Epithelial cell of prostate (primary cell): Measurements from ENCODE around the gene OTUB2.

Source experiments
- DNase-seq: peaks from one replicate; pipeline ENCODE4 v3.0.0-alpha.2; 2011; ENCODE audit warnings: low read depth, low spot score
- H3K27ac ChIP-seq: fragments of 450-650 bp; 2 replicates; pipeline ENCODE4 v1.5.1; 2017; ENCODE audit warnings: mild to moderate bottlenecking

OTUB2 gene

DNA sequence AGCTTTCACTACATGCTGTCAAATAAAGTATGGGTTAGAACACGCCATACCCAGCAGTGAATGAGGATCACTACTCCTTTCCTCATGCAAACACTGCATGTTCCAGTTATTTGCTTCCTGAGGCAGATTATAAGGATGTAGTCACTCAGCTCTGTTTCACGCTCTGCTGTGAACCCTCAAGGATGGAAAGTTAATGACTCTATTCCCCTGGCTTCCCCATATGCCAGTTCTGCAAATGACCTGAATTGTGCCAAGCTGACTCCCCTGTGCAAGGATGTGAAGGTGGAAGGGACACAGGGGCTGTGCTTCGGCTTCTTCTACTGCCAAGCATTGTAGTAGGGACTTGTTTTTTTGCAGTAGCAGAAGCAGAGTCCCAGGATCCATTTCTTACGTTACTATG, 61.8 kb downstream of the OTUB2 start:
- DNase-seq: no peak
- H3K27ac ChIP-seq: peak overlapping the region; percentile 33

DNA sequence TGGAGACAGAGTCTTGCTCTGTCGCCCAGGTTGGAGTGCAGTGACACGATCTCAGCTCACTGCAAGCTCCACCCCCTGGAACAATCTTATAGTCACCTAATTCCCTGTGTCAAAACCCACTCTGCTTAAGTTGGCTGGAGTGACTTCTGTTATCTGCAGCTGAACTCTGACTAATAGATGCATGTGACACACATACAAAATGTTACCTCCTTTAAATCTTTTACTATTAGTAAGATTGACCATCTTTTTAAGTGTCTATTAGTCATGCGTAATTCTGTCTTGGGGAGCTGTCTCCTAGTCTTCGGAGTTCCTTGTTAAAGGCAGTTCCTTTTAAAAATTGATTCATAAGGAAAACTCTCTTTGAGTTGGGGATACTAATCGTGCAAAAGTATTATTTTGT, 62.4 kb downstream of the OTUB2 start:
- no peak for DNase-seq
- H3K27ac ChIP-seq: peak overlapping the region; percentile 33

DNA sequence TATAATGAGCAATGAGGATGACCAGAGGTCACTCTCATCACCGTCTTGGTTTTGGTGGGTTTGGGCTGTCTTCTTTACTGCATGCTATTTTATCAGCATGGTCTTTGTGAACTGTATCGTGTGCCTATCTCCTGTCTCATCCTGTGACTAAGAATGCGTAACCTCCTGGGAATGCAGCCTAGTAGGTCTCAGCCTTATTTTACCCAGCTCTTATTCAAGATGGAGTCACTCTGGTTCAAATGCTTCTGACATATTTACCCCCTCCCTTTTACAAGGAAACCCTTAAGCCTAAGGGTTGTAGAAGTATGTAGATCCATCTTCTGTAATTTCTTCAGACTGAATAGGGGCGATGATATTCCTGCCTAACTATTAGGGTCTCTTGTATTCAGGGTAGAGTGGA, 63.3 kb downstream of the OTUB2 start:
- no peak for DNase-seq
- peak overlapping the region; percentile 33 for H3K27ac ChIP-seq

DNA sequence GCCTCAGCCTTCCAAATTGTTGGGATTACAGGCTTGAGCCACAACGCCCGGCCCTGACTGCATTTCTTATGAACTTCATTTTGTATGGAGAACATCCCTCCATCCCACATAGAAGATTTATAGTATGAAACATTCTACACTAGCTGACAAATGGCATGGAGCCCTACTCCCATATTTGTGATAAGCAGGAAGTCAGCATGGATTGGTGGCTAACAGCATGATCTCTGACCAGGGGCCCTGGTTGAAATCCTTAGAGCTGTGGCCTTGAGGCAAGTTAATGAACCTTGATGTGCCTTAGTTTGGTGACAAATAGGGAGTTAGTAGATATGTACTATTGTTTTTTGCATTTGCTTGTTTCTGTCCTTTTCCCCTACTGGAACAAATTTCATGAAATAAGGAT, 67.3 kb downstream of the OTUB2 start:
- DNase-seq: no peak

DNA sequence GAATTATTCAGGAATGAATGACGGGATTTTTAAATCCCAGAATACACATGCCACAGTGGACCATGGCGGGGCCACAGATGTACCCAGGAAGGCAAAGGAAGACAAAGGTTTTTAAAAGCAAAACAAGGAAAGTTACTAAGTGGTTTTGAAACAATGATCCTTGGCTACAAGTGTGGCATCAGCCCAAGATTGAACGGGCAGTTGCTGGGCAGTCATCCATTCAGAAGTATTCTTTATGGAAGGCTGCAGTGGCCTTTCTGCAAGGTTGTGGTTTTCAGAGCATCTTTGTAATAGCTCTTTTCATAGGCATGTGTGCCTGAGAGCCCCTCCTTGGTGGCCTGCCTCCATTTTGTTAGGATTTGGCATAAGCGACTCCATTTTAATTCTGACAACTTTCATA, 71.0 kb downstream of the OTUB2 start:
- H3K27ac ChIP-seq: no peak overlapping the region

More for the DNA sequence above, 67.3 kb downstream of the OTUB2 start:
- no peak overlapping the region for H3K27ac ChIP-seq

More for the DNA sequence above, 71.0 kb downstream of the OTUB2 start:
- no peak for DNase-seq
